Osteocyte (in vitro differentiated cells): Measurements from ENCODE around the gene UBE2S. TPM values are rescaled to one million over a fixed set of nuclear protein-coding genes. Genes with fewer than 3 reads are reported as not detected.
"Not testable (repeated sequence)": the region's sequence is repeated elsewhere in the genome, so short reads cannot be mapped to it uniquely, and the experiment has no call there.

Experiments used
- DNase-seq: peaks from one replicate; pipeline ENCODE4 v3.0.0; 2021; ENCODE audit warnings: mixed read lengths; ENCODE audit not compliant: unreplicated experiment; ENCODE audit errors: extremely low spot score
- H3K27ac Mint-ChIP-seq: one replicate; pipeline ENCODE4 v1.8.0; 2021; ENCODE audit warnings: mild to moderate bottlenecking, mixed read lengths; ENCODE audit not compliant: unreplicated experiment
- H3K27me3 Mint-ChIP-seq: one replicate; pipeline ENCODE4 v1.8.0; 2021; ENCODE audit warnings: mixed read lengths; ENCODE audit not compliant: unreplicated experiment
- H3K36me3 Mint-ChIP-seq: one replicate; pipeline ENCODE4 v1.8.0; 2021; ENCODE audit warnings: mixed read lengths; ENCODE audit not compliant: unreplicated experiment
- H3K4me1 Mint-ChIP-seq: one replicate; pipeline ENCODE4 v1.8.0; 2021; ENCODE audit warnings: mixed read lengths; ENCODE audit not compliant: unreplicated experiment
- H3K4me3 Mint-ChIP-seq: one replicate; pipeline ENCODE4 v1.8.0; 2021; ENCODE audit warnings: mild to moderate bottlenecking, moderate library complexity, mixed read lengths; ENCODE audit not compliant: unreplicated experiment
- H3K9me3 Mint-ChIP-seq: one replicate; pipeline ENCODE4 v1.8.0; 2021; ENCODE audit warnings: mixed read lengths; ENCODE audit not compliant: unreplicated experiment
- total RNA-seq: library from RNA; stranded (reverse); gene quantifications from 2 replicates; pipeline ENCODE4 v1.2.1, GENCODE V29; 2021
- TF ChIP-seq, protein P1 (sequence below): fragments of 200-600 bp; sonication (generic); IDR thresholded peaks from 2 replicates; pipeline ENCODE4 v1.5.0; 2021; ENCODE audit warnings: antibody characterized with exemption, mild to moderate bottlenecking, moderate library complexity

The UBE2S gene
- total RNA-seq, 1 donor from 2014 or later: 71.1 TPM

DNA sequence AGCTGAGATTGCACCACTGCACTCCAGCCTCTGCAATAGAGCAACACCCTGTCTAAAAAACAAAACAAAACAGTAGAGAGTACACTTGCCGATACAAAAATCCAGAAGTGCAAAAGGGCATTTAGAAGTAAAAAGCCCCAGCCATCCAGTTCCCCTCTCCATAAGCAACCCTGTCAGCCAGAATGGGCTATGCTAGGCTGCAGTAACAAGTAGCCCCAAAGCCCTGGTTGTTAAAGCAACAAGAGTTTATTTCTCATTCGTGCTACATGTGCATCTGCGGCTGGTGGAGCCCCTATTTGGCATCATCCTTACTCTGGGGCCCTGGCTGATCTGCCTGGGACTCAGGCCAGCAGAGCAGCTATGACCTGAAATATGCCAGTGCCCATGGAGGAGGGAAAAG lies 16.9 kb upstream of the UBE2S start:
- Mint-ChIP-seq H3K4me3 (no peak overlapping the region), H3K36me3 (no peaks in the 10 kb centered on the region)

DNA sequence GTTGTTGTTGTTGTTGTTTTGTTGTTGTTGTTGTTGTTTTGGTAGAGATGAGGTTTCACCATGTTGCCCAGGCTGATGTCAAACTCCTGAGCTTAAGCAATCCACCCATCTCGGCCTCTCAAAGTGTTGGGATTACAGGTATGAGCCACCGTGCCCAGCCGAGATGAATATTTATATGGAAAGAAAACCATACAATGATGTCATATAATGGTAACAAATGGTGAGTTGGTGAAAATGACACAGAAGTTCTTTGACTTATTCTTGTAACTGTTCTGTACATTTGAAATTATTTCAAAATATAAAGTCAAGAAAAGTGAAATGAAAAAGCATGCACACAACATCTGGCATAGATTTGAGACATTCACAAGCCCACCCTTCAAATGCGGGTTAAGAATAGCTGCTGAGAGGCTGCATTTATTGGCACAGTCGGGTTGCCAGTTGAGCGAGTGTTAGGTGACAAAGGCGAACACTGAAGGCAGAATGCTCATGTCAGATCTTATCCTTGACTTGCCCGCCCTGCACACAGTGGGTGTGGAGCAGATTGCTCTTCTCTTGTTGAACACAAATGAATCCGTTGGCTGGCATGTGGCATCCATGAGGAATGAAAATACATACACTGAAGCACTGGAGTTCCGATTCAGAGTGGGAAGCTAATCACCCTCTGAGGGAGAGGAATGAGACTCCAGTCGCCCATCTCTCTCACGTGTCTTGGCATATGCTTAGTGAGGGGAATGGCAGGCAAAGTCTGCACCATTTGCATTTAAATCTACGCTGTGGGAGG lies 15.8 kb upstream of the UBE2S start:
- Mint-ChIP-seq H3K4me3 (no peak overlapping the region), H3K4me1 (no peaks in the 10 kb centered on the region), H3K9me3 (no peaks in the 10 kb centered on the region), H3K27me3 (peaks cover 36% of the 10 kb centered on the region), H3K27ac (no peak overlapping the region), H3K36me3 (no peaks in the 10 kb centered on the region)
- no peak for DNase-seq
- TF ChIP-seq, protein P1, sequence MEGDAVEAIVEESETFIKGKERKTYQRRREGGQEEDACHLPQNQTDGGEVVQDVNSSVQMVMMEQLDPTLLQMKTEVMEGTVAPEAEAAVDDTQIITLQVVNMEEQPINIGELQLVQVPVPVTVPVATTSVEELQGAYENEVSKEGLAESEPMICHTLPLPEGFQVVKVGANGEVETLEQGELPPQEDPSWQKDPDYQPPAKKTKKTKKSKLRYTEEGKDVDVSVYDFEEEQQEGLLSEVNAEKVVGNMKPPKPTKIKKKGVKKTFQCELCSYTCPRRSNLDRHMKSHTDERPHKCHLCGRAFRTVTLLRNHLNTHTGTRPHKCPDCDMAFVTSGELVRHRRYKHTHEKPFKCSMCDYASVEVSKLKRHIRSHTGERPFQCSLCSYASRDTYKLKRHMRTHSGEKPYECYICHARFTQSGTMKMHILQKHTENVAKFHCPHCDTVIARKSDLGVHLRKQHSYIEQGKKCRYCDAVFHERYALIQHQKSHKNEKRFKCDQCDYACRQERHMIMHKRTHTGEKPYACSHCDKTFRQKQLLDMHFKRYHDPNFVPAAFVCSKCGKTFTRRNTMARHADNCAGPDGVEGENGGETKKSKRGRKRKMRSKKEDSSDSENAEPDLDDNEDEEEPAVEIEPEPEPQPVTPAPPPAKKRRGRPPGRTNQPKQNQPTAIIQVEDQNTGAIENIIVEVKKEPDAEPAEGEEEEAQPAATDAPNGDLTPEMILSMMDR: no peak

More for the DNA sequence above, 16.9 kb upstream of the UBE2S start:
- Mint-ChIP-seq H3K9me3 (no peaks in the 10 kb centered on the region), H3K27ac (no peak overlapping the region), H3K4me1 (no peaks in the 10 kb centered on the region), H3K27me3 (peaks cover 36% of the 10 kb centered on the region)
- TF ChIP-seq, protein P1: no peak
- DNase-seq: no peak

DNA sequence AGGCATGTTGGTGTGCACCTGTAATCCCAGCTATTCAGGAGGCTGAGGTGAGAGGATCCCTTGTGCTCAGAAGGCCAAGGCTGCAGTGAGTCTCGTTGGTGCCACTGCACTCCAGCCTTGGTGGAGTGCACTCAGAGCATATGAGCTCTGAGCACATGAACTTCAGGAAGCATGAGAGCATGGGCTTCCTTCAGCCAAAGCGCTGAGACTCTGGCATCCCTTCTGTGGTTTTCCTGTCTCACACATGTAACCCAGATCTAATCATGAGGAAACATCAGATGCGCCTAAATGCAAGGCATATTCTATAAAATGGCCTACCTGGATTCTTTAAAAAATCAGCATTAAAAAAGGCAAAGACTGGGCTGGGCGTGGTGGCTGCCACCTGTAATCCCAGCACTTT lies 13.7 kb upstream of the UBE2S start:
- H3K4me3 Mint-ChIP-seq, H3K9me3 Mint-ChIP-seq, H3K4me1 Mint-ChIP-seq, H3K27ac Mint-ChIP-seq, H3K36me3 Mint-ChIP-seq, DNase-seq: not testable (repeated sequence)
- H3K27me3 Mint-ChIP-seq: peaks cover 34% of the 10 kb centered on the region

DNA sequence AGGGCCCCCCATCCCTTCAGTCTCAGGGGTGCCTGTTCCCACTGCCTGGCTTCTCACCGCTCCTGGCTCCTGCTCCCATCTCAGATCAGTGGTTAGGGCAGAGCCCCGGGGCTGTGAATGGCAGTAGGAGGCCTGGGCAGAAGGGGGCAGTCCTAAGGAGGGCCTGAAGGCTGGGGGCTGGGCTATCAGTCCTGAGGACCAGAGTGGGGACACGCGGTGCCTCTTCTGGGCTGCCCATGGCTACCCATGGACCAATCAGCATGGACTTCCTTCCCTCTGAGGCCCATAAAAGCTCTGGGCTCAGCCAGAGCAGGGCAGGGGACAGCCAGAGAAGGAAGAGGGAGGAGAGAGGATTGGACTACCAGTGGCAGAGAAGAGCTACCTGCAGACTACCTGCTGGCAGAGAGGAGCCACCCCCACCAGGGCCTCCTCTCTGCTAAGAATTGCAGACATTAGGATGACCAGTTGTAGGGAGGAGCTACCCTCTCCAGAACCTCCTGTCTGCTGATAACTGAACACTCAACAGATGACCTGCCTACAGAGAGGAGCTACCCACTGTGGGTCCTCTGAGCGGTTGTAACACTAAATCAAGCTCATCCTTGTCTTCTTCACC lies 12.1 kb upstream of the UBE2S start:
- no peak overlapping the region for H3K27ac Mint-ChIP-seq
- no peak overlapping the region for H3K4me3 Mint-ChIP-seq
- no peak for DNase-seq
- H3K4me1 Mint-ChIP-seq: no peaks in the 10 kb centered on the region
- H3K36me3 Mint-ChIP-seq: no peaks in the 10 kb centered on the region
- TF ChIP-seq, protein P1: no peak
- H3K27me3 Mint-ChIP-seq: peaks cover 23% of the 10 kb centered on the region
- no peaks in the 10 kb centered on the region for H3K9me3 Mint-ChIP-seq

DNA sequence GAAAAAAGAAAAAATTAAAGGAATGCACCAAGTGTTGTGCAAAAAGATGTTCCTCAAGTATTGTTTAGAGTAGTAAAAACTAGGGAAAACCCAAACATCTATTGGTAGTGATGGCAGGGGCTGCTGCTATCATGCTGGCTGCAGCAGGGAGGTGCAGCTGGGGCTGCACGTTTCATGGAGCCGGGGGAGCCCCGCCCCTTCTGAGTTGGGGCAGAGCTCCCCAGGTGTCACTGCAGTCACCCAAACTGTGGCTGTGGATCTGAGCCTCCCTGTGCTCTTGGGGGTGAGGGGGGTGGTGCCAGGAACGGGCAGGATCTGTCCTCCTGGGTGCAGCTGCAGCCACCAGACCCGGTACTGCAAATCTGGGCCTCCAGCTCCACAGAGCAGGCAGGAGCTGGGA lies 11.5 kb upstream of the UBE2S start:
- peaks cover 19% of the 10 kb centered on the region for H3K27me3 Mint-ChIP-seq
- no peak overlapping the region for H3K27ac Mint-ChIP-seq
- TF ChIP-seq, protein P1: no peak

More for the DNA sequence above, 11.5 kb upstream of the UBE2S start:
- DNase-seq: no peak
- Mint-ChIP-seq H3K4me1 (no peaks in the 10 kb centered on the region), H3K4me3 (no peak overlapping the region), H3K36me3 (no peaks in the 10 kb centered on the region), H3K9me3 (no peaks in the 10 kb centered on the region)
